ENCODE data around the gene TMEM212.

GRCh38 chr3:171906951-171907676, 64.0 kb downstream of the TMEM212 start:
- TF ChIP-seq GATA3 (IDR thresholded peaks at IDR 0.05; ENCODE audit: low read depth, low read length) (no peak), GATA2 (IDR thresholded peaks at IDR 0.05; ENCODE audit: low read depth, low read length) (no peak)

All from SH-SY5Y (cell line).